Mucosa of descending colon (tissue), 3 donors: Measurements from ENCODE around the gene AGK. TPM values are rescaled to one million over a fixed set of nuclear protein-coding genes. Genes with fewer than 3 reads are reported as not detected.

Experiments
- ATAC-seq: fragments of 200-7000 bp; cut with Tn5 transposase; one replicate; pipeline ENCODE4 v1.9.1; 2020; ENCODE audit warnings: mild to moderate bottlenecking, moderate library complexity
- DNase-seq, 3 donors: peaks; one replicate each; pipeline ENCODE4 v3.0.0-alpha.2; 2020
- H3K36me3 ChIP-seq: fragments of 200-600 bp; one replicate; pipeline ENCODE4 v1.8.0; 2021; ENCODE audit warnings: low read depth, mild to moderate bottlenecking
- H3K4me1 ChIP-seq: fragments of 200-600 bp; one replicate; pipeline ENCODE4 v1.8.0; 2021; ENCODE audit warnings: low read depth, mild to moderate bottlenecking
- H3K4me3 ChIP-seq: fragments of 200-600 bp; one replicate; pipeline ENCODE4 v1.8.0; 2021; ENCODE audit warnings: mild to moderate bottlenecking
- H3K9me3 ChIP-seq: fragments of 200-600 bp; one replicate; pipeline ENCODE4 v1.8.0; 2021; ENCODE audit warnings: mild to moderate bottlenecking
- intact Hi-C, 2 donors: fragments of 100-400 bp; cut with DNase I in 1 of 2; cut with micrococcal nuclease in 1 of 2; formaldehyde crosslinking; loops; one replicate each; pipeline versions ENCODE4 v1.11.0 to v1.11.1; 2022; cut with DNase I, micrococcal nuclease
- total RNA-seq, 3 donors: library from RNA; stranded (reverse); fragmentation: NEBNext Ultra II Directional in 2 of 3; extraction: Animal tissue kit (Norgen Biotek cat#: 25700) in 2 of 3; gene quantifications; one replicate each; pipeline versions ENCODE4 v1.2.1 to v1.2.4, GENCODE V29; 2021 to 2023
- TF ChIP-seq, protein P1 (sequence below): fragments of 200-600 bp; IDR thresholded peaks from one replicate; pipeline ENCODE4 v1.8.0; 2022; ENCODE audit warnings: antibody characterized with exemption, mild to moderate bottlenecking
- donor health status: DM: no; HTN: no; CAD: no; lungs with moderate emphysema.
- donor health status: DM: no; HTN: no; CAD: no.
- donor health status: DM: no; HTN: yes; CAD: no.

AGK gene
- total RNA-seq, 3 donors from 2014 or later: 16.7 to 20.7 (median 17.6) TPM

- Histone ChIP-seq H3K4me1 (peaks cover 21% of the 10 kb centered on the region), H3K36me3 (no peaks in the 10 kb centered on the region), H3K4me3 (no peak overlapping the region), H3K9me3 (no peaks in the 10 kb centered on the region)
- peak; percentile 54 to 71 (median 57) for DNase-seq
- peak; percentile 90 for ATAC-seq
- intact Hi-C loops: no loop called here
- TF ChIP-seq, protein P1, sequence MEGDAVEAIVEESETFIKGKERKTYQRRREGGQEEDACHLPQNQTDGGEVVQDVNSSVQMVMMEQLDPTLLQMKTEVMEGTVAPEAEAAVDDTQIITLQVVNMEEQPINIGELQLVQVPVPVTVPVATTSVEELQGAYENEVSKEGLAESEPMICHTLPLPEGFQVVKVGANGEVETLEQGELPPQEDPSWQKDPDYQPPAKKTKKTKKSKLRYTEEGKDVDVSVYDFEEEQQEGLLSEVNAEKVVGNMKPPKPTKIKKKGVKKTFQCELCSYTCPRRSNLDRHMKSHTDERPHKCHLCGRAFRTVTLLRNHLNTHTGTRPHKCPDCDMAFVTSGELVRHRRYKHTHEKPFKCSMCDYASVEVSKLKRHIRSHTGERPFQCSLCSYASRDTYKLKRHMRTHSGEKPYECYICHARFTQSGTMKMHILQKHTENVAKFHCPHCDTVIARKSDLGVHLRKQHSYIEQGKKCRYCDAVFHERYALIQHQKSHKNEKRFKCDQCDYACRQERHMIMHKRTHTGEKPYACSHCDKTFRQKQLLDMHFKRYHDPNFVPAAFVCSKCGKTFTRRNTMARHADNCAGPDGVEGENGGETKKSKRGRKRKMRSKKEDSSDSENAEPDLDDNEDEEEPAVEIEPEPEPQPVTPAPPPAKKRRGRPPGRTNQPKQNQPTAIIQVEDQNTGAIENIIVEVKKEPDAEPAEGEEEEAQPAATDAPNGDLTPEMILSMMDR: no peak
Measured at GRCh38 chr7:141695803-141696289, 144.6 kb downstream of the AGK start.

DNA sequence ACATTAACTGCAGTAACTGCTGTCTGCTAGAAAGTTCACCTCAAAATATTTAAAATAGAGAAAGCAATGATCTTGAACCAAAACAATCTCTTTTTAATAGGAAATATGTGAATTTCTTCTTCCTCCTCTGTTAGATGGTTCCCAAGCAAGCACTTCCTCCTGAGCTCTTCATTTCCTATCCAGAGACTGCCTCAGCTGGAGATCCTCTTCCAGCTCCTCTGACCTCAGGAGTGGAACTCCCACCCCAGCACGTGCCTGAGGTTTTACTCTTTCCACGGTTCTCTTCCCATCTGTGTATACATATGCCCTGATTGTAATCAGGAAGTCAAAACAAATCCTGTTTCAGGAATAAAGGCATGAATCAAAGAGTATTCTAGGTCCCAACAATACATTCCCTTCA lies 145.1 kb downstream of the AGK start:
- no peak overlapping the region for H3K4me3 ChIP-seq
- H3K4me1 ChIP-seq: peaks cover 23% of the 10 kb centered on the region
- intact Hi-C loops: no loop called here
- no peaks in the 10 kb centered on the region for H3K9me3 ChIP-seq
- ATAC-seq (no peak), DNase-seq (no peak)
- H3K36me3 ChIP-seq: no peaks in the 10 kb centered on the region
- TF ChIP-seq, protein P1: no peak

DNA sequence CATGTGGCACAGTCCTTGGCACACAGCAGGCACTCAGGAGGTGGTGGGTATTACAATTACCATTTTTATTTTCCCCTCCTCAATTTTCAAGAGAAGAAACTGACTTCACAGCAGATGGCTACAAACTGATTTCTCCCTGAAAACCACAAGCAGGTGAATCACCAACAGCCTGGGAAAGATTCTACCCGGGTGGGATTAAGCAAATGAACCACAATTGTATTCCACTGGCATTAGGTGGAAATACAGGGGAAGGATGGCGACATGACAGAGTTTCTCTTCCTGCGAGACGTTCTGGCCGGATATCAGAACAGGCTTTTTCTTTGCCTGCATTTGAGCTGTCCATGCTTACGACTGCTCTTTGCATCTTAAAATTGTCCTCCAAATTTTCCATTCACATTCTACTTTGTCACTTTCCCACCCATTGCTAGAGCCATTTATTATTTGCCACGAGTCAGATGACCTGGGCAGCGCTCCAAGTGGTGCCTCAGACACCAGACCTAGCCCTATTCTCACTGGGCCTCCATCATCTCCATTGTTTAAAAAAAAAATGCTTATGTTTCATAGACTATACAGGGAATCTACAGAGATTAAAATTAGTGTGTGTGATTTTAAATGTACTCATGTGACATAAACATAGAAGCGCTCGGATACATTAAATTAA lies 146.1 kb downstream of the AGK start:
- intact Hi-C loops: no loop called here
- DNase-seq (no peak), ATAC-seq (no peak)
- Histone ChIP-seq H3K4me3 (no peak overlapping the region), H3K4me1 (peaks cover 23% of the 10 kb centered on the region), H3K9me3 (no peaks in the 10 kb centered on the region), H3K36me3 (no peaks in the 10 kb centered on the region)
- TF ChIP-seq, protein P1: no peak

GRCh38 chr7:141698247-141699015 lies 147.2 kb downstream of the AGK start:
- Histone ChIP-seq H3K36me3 (no peaks in the 10 kb centered on the region), H3K4me1 (peaks cover 30% of the 10 kb centered on the region), H3K4me3 (no peak overlapping the region), H3K9me3 (no peaks in the 10 kb centered on the region)
- intact Hi-C loops: no loop called here
- TF ChIP-seq, protein P1: no peak
- DNase-seq: no peak
- ATAC-seq: no peak

GRCh38 chr7:141699860-141700259 lies 148.7 kb downstream of the AGK start:
- Histone ChIP-seq H3K4me3 (no peak overlapping the region), H3K36me3 (no peaks in the 10 kb centered on the region), H3K4me1 (peaks cover 30% of the 10 kb centered on the region), H3K9me3 (no peaks in the 10 kb centered on the region)
- ATAC-seq (no peak), DNase-seq (no peak)
- TF ChIP-seq, protein P1: no peak
- intact Hi-C loops: loop anchor here in 1 of 2 donors (5.0 kb wide), 1 partner anchor 37 kb away; the partner anchor contains the start of gene SSBP1
